Fibroblast of villous mesenchyme (primary cell): ENCODE measurements around the gene CBX5. TPM values are rescaled to one million over a fixed set of nuclear protein-coding genes. Genes with fewer than 3 reads are reported as not detected.
"Not testable (repeated sequence)": the region's sequence is repeated elsewhere in the genome, so short reads cannot be mapped to it uniquely, and the experiment has no call there.

Source experiments
- DNase-seq: peaks from one replicate; pipeline ENCODE4 v3.0.0-alpha.2; 2010; ENCODE audit warnings: low read depth
- H3K4me3 ChIP-seq: 2 replicates; pipeline ENCODE4 v1.5.1; 2011; ENCODE audit warnings: low read depth, mild to moderate bottlenecking, low read length
- total RNA-seq: library from RNA; depleted of rRNA; stranded (reverse); fragments of >200 nt; gene quantifications from 2 replicates; pipeline ENCODE4 v1.2.3, GENCODE V29; 2012
- TF ChIP-seq, protein P1 (sequence below): IDR thresholded peaks from 2 replicates; pipeline ENCODE4 v1.5.1; 2012; ENCODE audit warnings: low read depth, mild to moderate bottlenecking, low read length; ENCODE audit not compliant: insufficient read depth

CBX5 gene
- total RNA-seq, 1 donor: 68.7 TPM

DNA sequence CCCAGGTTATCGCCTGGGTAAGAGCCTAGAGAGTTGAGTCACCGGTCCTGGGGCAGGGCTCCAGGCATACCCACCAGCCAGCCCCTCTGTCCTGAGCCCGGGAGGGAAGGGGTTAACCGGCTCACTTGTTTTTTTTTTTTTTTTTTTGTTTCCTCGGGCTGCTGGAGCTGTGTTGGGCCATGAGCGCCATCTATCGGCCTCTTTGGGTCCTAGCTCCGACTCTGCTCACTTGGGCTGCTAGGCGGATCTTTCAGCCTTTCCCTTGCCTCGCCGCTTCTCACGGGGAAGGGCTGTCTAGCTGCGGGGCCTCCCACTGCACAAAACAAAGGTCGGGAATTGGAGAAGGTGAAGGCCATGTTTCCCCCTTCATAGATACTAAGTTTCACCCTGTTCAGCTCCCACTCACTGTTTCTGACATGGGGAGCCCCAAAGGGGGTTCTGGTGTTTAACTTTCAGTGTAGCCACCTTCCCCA is 88.3 kb downstream of the CBX5 start:
- DNase-seq: peak; percentile 86
- no peak overlapping the region for H3K4me3 ChIP-seq

DNA sequence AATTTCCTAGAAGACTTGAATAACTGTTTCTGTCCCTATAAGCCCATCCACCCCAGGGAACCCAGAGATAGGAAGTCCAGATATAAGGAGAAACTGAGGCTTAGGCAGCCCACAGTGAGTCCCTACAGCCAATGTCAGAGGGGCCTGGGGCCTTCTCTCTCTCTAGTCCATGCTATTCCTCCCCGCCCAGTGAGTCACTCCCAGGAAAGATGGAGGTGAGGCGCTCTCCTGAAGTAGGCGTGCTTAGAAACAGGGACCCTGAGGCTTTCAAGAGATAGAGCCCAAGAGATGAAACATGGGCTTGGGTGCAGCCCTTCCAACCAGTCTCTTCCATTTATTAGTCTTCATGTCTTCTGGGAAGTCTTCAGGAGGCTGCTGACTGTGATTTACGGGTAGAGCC is 88.8 kb downstream of the CBX5 start:
- DNase-seq: no peak
- TF ChIP-seq, protein P1, sequence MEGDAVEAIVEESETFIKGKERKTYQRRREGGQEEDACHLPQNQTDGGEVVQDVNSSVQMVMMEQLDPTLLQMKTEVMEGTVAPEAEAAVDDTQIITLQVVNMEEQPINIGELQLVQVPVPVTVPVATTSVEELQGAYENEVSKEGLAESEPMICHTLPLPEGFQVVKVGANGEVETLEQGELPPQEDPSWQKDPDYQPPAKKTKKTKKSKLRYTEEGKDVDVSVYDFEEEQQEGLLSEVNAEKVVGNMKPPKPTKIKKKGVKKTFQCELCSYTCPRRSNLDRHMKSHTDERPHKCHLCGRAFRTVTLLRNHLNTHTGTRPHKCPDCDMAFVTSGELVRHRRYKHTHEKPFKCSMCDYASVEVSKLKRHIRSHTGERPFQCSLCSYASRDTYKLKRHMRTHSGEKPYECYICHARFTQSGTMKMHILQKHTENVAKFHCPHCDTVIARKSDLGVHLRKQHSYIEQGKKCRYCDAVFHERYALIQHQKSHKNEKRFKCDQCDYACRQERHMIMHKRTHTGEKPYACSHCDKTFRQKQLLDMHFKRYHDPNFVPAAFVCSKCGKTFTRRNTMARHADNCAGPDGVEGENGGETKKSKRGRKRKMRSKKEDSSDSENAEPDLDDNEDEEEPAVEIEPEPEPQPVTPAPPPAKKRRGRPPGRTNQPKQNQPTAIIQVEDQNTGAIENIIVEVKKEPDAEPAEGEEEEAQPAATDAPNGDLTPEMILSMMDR: no peak
- no peak overlapping the region for H3K4me3 ChIP-seq

More for the DNA sequence above, 88.3 kb downstream of the CBX5 start:
- TF ChIP-seq, protein P1: peak; percentile 90

DNA sequence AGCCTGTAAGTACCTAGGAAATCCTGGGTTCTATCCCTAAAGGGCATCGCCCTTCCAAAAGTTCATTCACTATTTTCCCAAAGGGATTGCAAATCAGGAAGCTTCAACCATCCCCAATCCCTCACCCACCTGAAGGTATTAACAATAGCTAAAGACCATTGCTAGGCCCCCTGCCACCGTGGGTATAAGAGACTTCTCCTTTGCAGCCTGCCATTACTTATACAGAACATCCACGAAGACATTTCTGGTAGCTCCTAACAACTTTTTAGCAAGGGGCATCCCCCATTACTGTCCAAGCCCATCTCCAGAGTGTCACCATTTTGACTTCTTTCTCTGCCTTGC is 90.8 kb downstream of the CBX5 start:
- H3K4me3 ChIP-seq: peak overlapping the region; percentile 90
- no peak for DNase-seq
- TF ChIP-seq, protein P1: no peak

DNA sequence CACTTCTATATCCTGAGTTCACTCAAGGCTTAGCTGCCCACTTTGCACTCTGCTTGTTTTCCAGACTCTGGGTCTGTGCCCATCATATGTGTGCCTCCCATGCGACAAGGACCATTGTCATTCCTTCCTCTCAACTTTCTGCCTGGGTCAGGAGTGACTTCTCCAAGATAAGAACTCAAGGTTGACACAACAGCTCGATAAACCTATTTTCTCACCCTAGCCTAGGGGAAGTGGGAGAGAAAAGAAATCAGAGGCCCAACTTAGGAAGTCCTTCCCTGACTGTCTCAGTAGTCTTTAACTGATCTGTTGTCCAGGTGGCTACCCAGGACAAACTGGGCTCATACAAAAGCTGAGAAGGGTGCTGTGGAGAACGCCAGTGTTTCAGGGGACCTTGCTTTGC is 92.8 kb downstream of the CBX5 start:
- DNase-seq: no peak
- H3K4me3 ChIP-seq: no peak overlapping the region
- TF ChIP-seq, protein P1: no peak

DNA sequence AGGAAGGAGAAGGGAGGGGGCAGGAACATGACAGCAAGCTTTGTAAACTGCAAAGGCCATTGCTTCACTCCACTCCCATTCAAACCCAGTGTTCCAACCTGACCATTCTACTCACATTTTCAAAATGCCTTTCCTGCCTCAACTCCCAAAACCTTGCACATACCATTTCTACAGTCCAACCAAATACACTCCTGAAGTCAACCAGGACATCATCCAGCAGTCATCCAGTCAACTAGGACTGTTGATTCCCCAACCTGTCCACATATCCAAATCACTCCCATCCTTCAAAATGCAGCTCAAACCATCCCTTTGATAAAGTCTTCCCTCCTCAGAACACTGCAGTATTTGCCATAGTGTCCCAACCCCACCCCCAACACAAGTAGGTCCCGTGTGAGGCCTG is 94.0 kb downstream of the CBX5 start:
- H3K4me3 ChIP-seq: no peak overlapping the region
- no peak for DNase-seq
- TF ChIP-seq, protein P1: no peak

DNA sequence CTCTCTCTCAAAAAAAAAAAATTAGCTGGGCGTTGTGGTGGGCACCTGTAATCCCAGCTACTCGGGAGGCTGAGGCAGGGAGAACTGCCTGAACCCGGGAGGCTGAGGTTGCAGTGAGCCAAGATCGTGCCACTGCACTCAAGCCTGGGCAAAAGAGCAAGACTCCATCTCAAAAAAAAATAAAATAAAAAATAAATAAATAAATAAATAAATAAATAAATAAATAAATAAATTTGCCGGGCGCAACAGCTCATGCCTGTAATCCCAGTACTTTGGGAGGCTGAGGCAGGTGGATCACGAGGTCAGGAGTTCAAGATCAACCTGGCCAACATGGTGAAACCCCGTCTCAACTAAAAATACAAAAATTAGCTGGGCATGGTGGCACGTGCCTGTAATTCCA is 94.6 kb downstream of the CBX5 start:
- DNase-seq, H3K4me3 ChIP-seq: not testable (repeated sequence)

DNA sequence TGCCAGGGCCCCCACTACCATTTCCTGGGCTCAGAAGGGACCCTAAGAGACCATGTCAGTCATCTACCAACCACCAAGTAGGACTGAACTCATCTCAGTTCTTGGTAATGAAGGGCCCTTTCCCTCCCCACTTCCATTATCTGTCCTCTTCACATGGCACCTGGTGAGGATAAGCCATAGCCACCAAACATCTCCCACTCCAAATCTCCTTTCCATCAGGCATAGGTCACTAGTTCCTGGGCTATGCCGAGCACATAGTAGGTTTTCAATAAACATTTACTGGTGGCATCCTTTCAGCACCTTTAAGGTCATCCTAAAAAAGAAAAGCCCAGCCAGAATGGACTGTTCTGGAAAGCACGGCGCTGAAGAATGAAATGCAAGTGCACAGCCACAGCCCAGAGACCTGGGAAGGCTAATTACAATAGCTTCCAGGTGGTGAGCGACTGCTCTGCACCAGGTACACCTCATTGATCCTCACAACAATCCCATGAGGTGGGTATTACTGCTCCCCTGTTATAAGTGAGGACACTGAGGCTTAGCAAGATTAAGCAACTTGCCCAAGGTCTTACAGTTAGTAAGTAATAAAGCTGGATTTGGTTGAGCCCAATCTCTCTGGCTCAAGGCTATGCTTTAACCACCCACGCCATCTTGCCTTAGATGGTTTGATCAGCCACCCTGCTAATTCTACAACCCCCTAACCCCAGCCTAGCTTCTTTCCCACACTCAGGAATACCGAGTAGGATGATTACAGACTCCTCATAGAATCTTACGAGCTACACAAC is 95.7 kb downstream of the CBX5 start:
- no peak for DNase-seq
- no peak overlapping the region for H3K4me3 ChIP-seq
- TF ChIP-seq, protein P1: no peak
